ENCODE measurements around the gene STC2. TPM values are rescaled to one million over a fixed set of nuclear protein-coding genes. Genes with fewer than 3 reads are reported as not detected.

Gene STC2
- total RNA-seq, 4 donors from 2014 or later, result 0.72 to 7.6 (median 5.7) TPM

DNA sequence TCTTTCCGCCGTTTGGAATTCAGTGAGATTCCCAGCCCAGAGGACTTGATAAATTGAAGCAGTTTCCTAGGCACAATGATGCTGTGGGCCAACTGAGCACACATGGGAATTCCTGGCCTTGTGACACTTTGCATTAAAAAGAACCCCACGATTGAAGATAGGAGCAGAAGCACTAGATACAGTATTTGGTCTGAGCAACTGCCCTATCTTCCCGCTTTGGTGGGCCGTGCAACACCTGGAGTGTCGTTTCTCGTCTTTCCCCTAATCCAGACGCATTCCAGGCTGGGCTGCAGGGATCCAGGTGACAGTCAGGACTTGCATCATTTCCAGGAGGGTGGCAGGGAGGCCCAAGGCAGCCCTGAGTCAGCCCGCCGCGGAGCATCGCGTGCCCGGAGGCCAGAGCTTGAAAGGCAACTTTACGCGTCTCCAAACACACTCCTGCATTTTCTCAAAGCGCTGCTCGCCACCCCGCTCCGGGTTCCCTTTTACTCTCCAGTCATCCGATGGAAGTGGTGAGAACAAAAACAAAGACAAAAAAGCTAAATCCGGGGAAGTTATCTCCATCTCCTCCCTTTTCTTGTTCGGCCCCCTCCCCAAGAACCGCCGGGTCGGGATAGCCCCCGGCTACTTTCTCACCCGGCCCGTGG is 753 bp upstream of the STC2 start:
- Histone ChIP-seq H3K27ac (no peak overlapping the region), H3K27me3 (peaks cover 72% of the 10 kb centered on the region), H3K4me1 (peaks cover 49% of the 10 kb centered on the region), H3K36me3 (no peaks in the 10 kb centered on the region), H3K9me3 (no peaks in the 10 kb centered on the region), H3K4me3 (peak overlapping the region; percentile 51)
- TF ChIP-seq POLR2A (IDR thresholded peaks at IDR 0.05) (no peak), EP300 (IDR thresholded peaks at IDR 0.05) (no peak), POLR2AphosphoS5 (IDR thresholded peaks at IDR 0.05) (no peak)
- TF ChIP-seq, protein P1, sequence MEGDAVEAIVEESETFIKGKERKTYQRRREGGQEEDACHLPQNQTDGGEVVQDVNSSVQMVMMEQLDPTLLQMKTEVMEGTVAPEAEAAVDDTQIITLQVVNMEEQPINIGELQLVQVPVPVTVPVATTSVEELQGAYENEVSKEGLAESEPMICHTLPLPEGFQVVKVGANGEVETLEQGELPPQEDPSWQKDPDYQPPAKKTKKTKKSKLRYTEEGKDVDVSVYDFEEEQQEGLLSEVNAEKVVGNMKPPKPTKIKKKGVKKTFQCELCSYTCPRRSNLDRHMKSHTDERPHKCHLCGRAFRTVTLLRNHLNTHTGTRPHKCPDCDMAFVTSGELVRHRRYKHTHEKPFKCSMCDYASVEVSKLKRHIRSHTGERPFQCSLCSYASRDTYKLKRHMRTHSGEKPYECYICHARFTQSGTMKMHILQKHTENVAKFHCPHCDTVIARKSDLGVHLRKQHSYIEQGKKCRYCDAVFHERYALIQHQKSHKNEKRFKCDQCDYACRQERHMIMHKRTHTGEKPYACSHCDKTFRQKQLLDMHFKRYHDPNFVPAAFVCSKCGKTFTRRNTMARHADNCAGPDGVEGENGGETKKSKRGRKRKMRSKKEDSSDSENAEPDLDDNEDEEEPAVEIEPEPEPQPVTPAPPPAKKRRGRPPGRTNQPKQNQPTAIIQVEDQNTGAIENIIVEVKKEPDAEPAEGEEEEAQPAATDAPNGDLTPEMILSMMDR (IDR thresholded peaks at IDR 0.05), result no peak
- 1% methylated on average over 29 of the region's 29 CpGs for WGBS
- DNase-seq (ENCODE audit: low spot score in 2 of 2), result peak in 1 of 2 donors; percentile 77

DNA sequence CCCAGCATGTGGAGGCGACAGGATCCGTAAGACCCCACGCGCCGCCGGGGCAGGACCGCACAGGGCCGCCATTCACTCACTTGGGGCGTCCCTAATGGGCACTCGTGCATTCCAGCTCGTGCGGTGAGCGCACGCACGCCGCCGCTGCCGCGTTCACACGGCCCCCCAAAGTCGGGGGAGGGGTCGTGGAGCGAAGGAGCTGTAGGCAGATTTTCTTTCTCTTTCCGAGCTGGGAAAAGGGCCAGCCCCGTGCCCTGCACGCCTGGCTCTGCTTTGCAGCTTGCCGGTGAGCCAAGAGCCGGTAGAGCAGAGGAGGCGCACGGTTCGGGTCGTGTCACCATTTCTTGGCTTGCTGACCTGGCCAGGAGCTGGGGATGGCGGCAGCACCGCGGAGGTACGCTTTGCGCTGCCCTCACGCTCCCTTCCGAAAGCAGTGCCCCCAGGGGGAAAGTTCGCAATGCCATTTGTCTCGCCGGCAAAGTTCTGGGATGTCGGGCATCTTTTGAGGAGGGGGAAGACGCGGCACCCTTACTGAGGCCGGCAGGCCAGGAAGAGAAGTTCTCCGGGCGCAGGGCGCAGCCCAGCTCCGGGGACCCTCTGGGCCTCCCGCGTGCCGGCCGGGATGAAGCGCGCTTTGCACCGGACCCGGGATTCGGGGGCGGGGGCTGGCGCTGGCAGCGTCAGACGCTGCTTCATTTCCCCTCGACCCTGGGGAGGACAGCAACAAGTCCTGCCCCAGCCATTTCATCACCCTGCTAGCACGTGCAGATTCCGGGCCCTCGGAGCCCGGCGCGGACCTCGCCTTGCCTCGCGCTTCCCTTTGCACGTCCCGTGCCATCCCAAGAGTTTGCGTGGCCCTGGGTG is 898 bp downstream of the STC2 start:
- H3K4me1 ChIP-seq, result peaks cover 55% of the 10 kb centered on the region
- 12% methylated on average over 20 of the region's 76 CpGs for WGBS
- no peaks in the 10 kb centered on the region for H3K36me3 ChIP-seq
- no peaks in the 10 kb centered on the region for H3K9me3 ChIP-seq
- no peak for DNase-seq (ENCODE audit: low spot score in 2 of 2)
- TF ChIP-seq POLR2AphosphoS5 (IDR thresholded peaks at IDR 0.05) (no peak), POLR2A (IDR thresholded peaks at IDR 0.05) (no peak), EP300 (IDR thresholded peaks at IDR 0.05) (no peak)
- TF ChIP-seq, protein P1 (IDR thresholded peaks at IDR 0.05), result no peak
- no peak overlapping the region for H3K27ac ChIP-seq
- H3K4me3 ChIP-seq, result peak overlapping the region; percentile 51
- H3K27me3 ChIP-seq, result peaks cover 78% of the 10 kb centered on the region

DNA sequence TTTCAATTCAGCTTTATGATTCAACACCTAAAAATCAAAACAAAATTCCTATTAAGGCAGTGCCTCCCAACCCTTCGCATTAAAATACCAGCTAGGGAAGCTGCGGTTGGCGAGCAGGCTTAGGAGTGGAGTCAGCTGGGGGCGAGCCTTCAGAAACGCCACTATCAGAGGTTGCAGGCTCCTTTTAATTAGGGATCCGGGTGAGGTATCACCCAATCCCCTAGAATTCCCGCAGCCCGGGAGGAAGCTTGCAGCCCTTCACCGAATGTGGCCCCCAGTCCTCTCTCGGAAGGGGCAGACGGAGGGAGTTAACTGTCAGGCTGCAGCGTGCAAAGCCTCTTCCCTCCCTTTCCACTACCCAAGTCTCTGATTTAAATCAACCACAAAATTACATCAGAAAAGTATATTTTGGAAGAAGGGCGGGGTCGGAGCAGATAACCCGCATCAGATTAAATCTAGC is 1.7 kb downstream of the STC2 start:
- Histone ChIP-seq H3K36me3 (no peaks in the 10 kb centered on the region), H3K4me3 (peak overlapping the region; percentile 51), H3K27ac (no peak overlapping the region), H3K9me3 (no peaks in the 10 kb centered on the region), H3K27me3 (peaks cover 78% of the 10 kb centered on the region), H3K4me1 (peaks cover 55% of the 10 kb centered on the region)
- WGBS, result 34% methylated on average over 10 of the region's 15 CpGs
- no peak for DNase-seq (ENCODE audit: low spot score in 2 of 2)
- TF ChIP-seq POLR2A (IDR thresholded peaks at IDR 0.05) (no peak), POLR2AphosphoS5 (IDR thresholded peaks at IDR 0.05) (no peak), EP300 (IDR thresholded peaks at IDR 0.05) (no peak)
- TF ChIP-seq, protein P1 (IDR thresholded peaks at IDR 0.05), result no peak

DNA sequence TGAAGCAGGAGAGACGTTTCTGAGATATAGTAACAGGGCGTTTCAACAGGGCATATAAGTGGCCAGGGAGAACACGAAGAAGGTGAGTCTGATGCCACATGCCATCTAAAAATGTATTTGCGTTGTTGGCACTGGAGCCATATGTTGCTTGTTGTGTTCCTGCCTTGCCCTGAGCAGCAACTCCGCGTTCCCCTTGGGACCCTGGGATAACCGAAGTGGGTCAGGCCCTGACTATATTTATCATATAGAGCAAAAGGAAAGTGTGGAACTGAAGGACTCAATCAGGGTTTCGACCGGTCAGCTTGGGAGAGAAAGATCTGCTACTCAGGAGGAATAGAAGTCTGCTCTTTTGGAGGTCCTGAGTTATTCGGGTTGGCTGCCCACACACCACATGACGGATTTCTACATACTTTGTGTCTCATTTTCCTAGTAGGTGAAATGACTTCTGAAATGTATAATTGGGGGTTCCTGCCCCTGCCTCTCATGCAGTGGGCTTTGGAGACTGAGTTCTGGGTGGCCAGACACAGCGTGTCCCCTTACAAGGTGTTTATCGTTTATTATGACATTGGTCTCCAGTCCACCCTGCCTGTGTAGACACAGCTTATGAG is 3.0 kb downstream of the STC2 start:
- no peak overlapping the region for H3K27ac ChIP-seq
- H3K36me3 ChIP-seq, result no peaks in the 10 kb centered on the region
- no peak for TF ChIP-seq POLR2AphosphoS5 (IDR thresholded peaks at IDR 0.05)
- no peak for TF ChIP-seq EP300 (IDR thresholded peaks at IDR 0.05)
- TF ChIP-seq POLR2A (IDR thresholded peaks at IDR 0.05), result no peak
- TF ChIP-seq, protein P1 (IDR thresholded peaks at IDR 0.05), result no peak
- peak; percentile 14 to 60 for DNase-seq (ENCODE audit: low spot score in 2 of 2)
- H3K4me1 ChIP-seq, result peaks cover 63% of the 10 kb centered on the region
- no peaks in the 10 kb centered on the region for H3K9me3 ChIP-seq
- H3K27me3 ChIP-seq, result peaks cover 70% of the 10 kb centered on the region
- 87% methylated on average over 13 of the region's 13 CpGs for WGBS
- peak overlapping the region; percentile 27 for H3K4me3 ChIP-seq
